Endodermal cell (in vitro differentiated cells): ENCODE data around the gene SCRG1. TPM values are rescaled to one million over a fixed set of nuclear protein-coding genes. Genes with fewer than 3 reads are reported as not detected.

ENCODE experiments used
- DNase-seq: peaks from one replicate; pipeline ENCODE4 v3.0.0-alpha.2; 2017
- H3K27ac ChIP-seq: 2 replicates; pipeline ENCODE4 v1.5.1; 2013; ENCODE audit warnings: mild to moderate bottlenecking, low read depth, low read length, moderate library complexity
- H3K27me3 ChIP-seq: 2 replicates; pipeline ENCODE4 v1.6.1; 2013; ENCODE audit warnings: mild to moderate bottlenecking, low read length, moderate library complexity; ENCODE audit not compliant: insufficient read depth, control insufficient read depth, poor library complexity, severe bottlenecking
- H3K36me3 ChIP-seq: 2 replicates; pipeline ENCODE4 v1.7.0; 2013; ENCODE audit warnings: mild to moderate bottlenecking, low read length, moderate library complexity; ENCODE audit not compliant: control insufficient read depth, insufficient read depth
- H3K4me1 ChIP-seq: one replicate; pipeline ENCODE4 v1.7.0; 2013; ENCODE audit warnings: low read length; ENCODE audit not compliant: control insufficient read depth, insufficient read depth
- H3K4me3 ChIP-seq: 2 replicates; pipeline ENCODE4 v1.5.1; 2013; ENCODE audit warnings: mild to moderate bottlenecking, low read length, moderate library complexity
- H3K9ac ChIP-seq: 2 replicates; pipeline ENCODE4 v1.6.1; 2013; ENCODE audit warnings: mild to moderate bottlenecking, low read length, moderate library complexity; ENCODE audit not compliant: poor library complexity, severe bottlenecking; ENCODE audit errors: extremely low read depth
- H3K9me3 ChIP-seq: 2 replicates; pipeline ENCODE4 v1.6.1; 2013; ENCODE audit warnings: mild to moderate bottlenecking, low read length, moderate library complexity; ENCODE audit not compliant: control insufficient read depth
- H3K27ac Mint-ChIP-seq: 2 replicates; pipeline ENCODE4 v1.8.0; 2020; ENCODE audit warnings: mixed read lengths
- H3K27me3 Mint-ChIP-seq: 2 replicates; pipeline ENCODE4 v1.8.0; 2021; ENCODE audit warnings: mild to moderate bottlenecking, mixed read lengths; ENCODE audit not compliant: insufficient read depth
- H3K36me3 Mint-ChIP-seq: 2 replicates; pipeline ENCODE4 v1.8.0; 2020; ENCODE audit warnings: low read depth, mixed read lengths
- H3K4me1 Mint-ChIP-seq: 2 replicates; pipeline ENCODE4 v1.8.0; 2020; ENCODE audit warnings: mixed read lengths
- H3K4me3 Mint-ChIP-seq: 2 replicates; pipeline ENCODE4 v1.8.0; 2020; ENCODE audit warnings: mild to moderate bottlenecking, moderate library complexity, mixed read lengths
- H3K9me3 Mint-ChIP-seq: 2 replicates; pipeline ENCODE4 v1.8.0; 2020; ENCODE audit warnings: mild to moderate bottlenecking, mixed read lengths
- CTCF ChIP-seq: fragments of 200-600 bp; sonication (generic); conservative IDR thresholded peaks from 2 replicates; pipeline ENCODE4 v1.5.0; 2021; ENCODE audit warnings: antibody characterized with exemption, mild to moderate bottlenecking
- WGBS, 2 experiments: methylation state at CpG; one replicate each; pipeline versions ENCODE4 v1.1.5 to v1.1.7; 2013; ENCODE audit warnings: missing lambda C conversion rate in 2 of 2, mixed read lengths in 1 of 2; ENCODE audit not compliant: insufficient coverage in 1 of 2, insufficient read length in 1 of 2; 5-methylcytosine and 5-hydroxymethylcytosine counted together
- total RNA-seq, 2 donors: library from RNA; stranded (reverse); fragmentation: NEBNext Ultra II Directional in 1 of 2; extraction: Animal tissue kit (Norgen Biotek cat#: 25700) in 1 of 2; gene quantifications; 2 replicates in 1 of 2; 3 replicates in 1 of 2; pipeline ENCODE4 v1.2.1, GENCODE V29; 2021

The SCRG1 gene
- total RNA-seq, 2 donors from 2014 or later: not detected

- no peaks in the 10 kb centered on the region for H3K9me3 Mint-ChIP-seq
- DNase-seq: no peak
- no peak for TF ChIP-seq CTCF
- Histone ChIP-seq H3K36me3 (no peaks in the 10 kb centered on the region), H3K4me1 (no peaks in the 10 kb centered on the region), H3K27ac (no peak overlapping the region), H3K9me3 (no peaks in the 10 kb centered on the region), H3K27me3 (no peaks in the 10 kb centered on the region), H3K9ac (no peak overlapping the region), H3K4me3 (no peak overlapping the region)
- H3K4me1 Mint-ChIP-seq: no peaks in the 10 kb centered on the region
- H3K27me3 Mint-ChIP-seq: no peaks in the 10 kb centered on the region
- WGBS, 2 experiments: 83 to 88% methylated on average over 1 to 2 of the region's 2 CpGs
- H3K4me3 Mint-ChIP-seq: no peak overlapping the region
- H3K27ac Mint-ChIP-seq: no peak overlapping the region
- H3K36me3 Mint-ChIP-seq: no peaks in the 10 kb centered on the region
Measured at GRCh38 chr4:173424899-173425805, 26.2 kb upstream of the SCRG1 start.

GRCh38 chr4:173420801-173421200 lies 21.9 kb upstream of the SCRG1 start:
- H3K27ac ChIP-seq: no peak overlapping the region
- no peak for TF ChIP-seq CTCF
- H3K27me3 Mint-ChIP-seq: peaks cover 5% of the 10 kb centered on the region
- H3K9me3 ChIP-seq: no peaks in the 10 kb centered on the region
- no peaks in the 10 kb centered on the region for H3K27me3 ChIP-seq
- H3K4me1 Mint-ChIP-seq: no peaks in the 10 kb centered on the region
- DNase-seq: no peak
- no peaks in the 10 kb centered on the region for H3K36me3 ChIP-seq
- WGBS, 2 experiments: 99% methylated on average over 2 of the region's 2 CpGs; no CpG with 5 or more reads in 1 of the 2 experiments
- no peak overlapping the region for H3K9ac ChIP-seq
- H3K27ac Mint-ChIP-seq: no peak overlapping the region
- H3K4me1 ChIP-seq: no peaks in the 10 kb centered on the region
- H3K4me3 Mint-ChIP-seq: no peak overlapping the region
- H3K9me3 Mint-ChIP-seq: no peaks in the 10 kb centered on the region
- H3K4me3 ChIP-seq: no peak overlapping the region
- H3K36me3 Mint-ChIP-seq: no peaks in the 10 kb centered on the region

- Histone ChIP-seq H3K36me3 (no peaks in the 10 kb centered on the region), H3K4me3 (no peak overlapping the region), H3K27ac (no peak overlapping the region), H3K9me3 (no peaks in the 10 kb centered on the region), H3K4me1 (no peaks in the 10 kb centered on the region), H3K27me3 (no peaks in the 10 kb centered on the region), H3K9ac (no peak overlapping the region)
- peak; percentile 79 for TF ChIP-seq CTCF
- Mint-ChIP-seq H3K9me3 (no peaks in the 10 kb centered on the region), H3K27ac (no peak overlapping the region), H3K36me3 (no peaks in the 10 kb centered on the region), H3K4me3 (no peak overlapping the region), H3K27me3 (peaks cover 5% of the 10 kb centered on the region), H3K4me1 (no peaks in the 10 kb centered on the region)
- DNase-seq: no peak
- WGBS, 2 experiments: 80% methylated on average over 4 of the region's 4 CpGs; no CpG with 5 or more reads in 1 of the 2 experiments
Measured at GRCh38 chr4:173420324-173420752, 21.4 kb upstream of the SCRG1 start.
